ENCODE data around the gene PGLYRP3.
"Not testable (repeated sequence)": the region's sequence is repeated elsewhere in the genome, so short reads cannot be mapped to it uniquely, and the experiment has no call there.

PGLYRP3 gene

GRCh38 chr1:153348511-153349362, 36.0 kb upstream of the PGLYRP3 start, which contains the start of gene PGLYRP4:
TSS of gene PGLYRP4 (minus strand) at chr1:153348841. CDS start at chr1:153347932, 909 bp downstream.
- DNase-seq = no peak

- DNase-seq = no peak
Observed at GRCh38 chr1:153347856-153348255, 35.1 kb upstream of the PGLYRP3 start.

- DNase-seq = not testable (repeated sequence)
Observed at GRCh38 chr1:153347049-153347448, 34.3 kb upstream of the PGLYRP3 start.

DNA sequence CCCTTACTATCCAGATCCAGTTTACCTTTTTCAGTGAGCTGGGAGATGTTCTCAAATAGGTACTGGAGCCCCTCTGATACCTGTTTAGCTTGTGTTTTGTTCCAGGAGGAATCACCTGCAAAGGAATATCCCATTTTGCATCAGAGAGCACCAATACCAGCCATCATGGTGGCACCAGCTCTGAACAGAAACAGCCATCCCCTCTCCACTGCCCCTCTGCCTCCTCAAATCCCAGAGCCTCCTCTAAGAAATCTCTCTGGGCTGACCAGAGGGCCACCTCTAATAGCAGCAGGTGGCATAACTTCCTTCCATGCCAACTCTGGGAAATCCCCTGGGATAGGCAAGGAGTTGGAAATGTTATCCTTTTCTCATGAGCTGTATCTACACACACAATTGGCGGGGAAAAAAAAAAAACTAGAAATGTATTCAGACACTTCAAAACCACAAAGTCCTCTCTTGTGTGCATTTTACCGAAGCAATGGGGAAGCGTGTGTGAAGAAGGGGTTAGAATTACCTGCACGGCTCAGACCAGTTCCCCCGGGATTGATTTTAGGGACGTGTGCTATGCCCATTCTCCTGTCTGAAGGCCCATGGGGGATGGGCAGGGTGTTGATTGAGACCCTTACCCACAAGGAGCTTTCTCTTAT, 33.4 kb upstream of the PGLYRP3 start:
- no peak for DNase-seq

- DNase-seq = no peak
Observed at GRCh38 chr1:153345187-153346076, 32.7 kb upstream of the PGLYRP3 start.

- no peak for DNase-seq
Observed at GRCh38 chr1:153344718-153345025, 31.9 kb upstream of the PGLYRP3 start.

DNA sequence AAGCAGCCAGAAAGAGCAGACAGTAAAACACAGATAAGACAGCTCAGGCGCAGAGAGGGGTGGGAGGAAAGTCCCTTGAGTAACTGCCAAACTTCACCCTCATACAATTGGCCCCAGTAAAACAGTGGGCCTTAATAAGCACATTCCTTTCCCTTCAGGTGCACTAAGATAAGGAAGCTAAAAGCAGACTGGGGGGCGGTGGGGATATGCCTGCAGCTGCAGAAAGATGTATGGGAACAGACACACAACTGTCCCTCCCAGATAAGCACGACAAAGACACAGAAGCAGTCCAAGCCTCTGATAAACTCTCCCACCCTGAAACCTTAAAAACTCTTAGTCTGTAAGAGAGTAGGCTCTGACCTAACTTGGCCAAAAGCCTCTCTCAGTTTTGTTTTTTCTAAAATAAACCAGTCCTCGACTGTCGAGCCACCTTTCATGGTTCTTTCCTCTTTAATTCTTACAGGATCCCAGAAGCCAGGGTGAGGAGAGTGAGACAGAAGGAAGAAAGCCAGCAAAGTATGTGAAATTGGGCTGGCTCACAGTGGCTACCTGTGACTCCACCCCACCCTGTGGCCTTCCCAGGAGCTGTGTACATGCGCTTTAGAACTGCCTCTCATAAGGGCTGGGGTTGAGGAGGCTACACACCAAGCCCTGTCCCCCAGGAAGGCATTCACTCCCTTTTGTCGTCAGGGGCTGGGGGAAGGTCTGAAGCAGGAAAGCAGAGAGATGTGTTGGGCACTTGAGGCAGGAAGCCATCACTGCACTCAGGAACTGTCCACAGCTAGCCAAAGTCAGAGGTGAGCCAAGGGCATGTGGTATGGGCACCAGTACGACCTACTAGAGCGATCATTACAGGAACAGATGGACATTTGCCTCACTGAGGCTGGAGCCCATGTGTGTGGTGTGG, 31.3 kb upstream of the PGLYRP3 start:
- DNase-seq = no peak

DNA sequence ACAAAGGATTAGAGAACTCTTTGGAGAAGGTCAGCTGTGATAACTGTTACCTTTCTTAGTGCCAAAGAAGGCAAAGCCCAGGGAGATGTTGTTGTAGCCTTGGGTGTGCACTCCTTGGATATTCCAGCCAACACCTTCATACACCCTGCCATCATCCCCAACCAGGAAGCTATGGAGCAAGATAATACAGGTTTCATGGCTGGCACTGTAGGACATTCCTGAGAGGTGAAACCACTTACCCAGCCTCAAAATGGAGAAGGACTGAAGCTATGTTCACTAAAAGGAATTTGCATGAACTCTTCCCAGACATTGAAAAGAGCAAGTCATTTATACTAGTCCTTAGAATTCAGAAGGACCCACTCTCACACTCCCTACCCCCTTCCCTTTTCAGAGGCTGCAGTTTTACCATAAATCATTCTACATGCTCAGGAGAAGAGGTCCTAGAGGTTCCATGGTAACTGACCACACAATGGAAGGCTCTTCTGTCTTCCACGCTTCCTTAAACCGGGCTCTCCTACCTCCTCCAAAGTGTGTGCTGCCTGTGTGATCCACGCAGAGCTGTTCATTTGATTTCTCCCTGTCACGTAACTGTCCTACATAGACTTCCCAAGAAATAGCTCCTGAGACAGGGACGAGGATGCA, 30.4 kb upstream of the PGLYRP3 start:
- DNase-seq = no peak

GRCh38 chr1:153342178-153342577, 29.4 kb upstream of the PGLYRP3 start:
- no peak for DNase-seq

GRCh38 chr1:153341431-153341934, 28.7 kb upstream of the PGLYRP3 start:
- DNase-seq = no peak

DNA sequence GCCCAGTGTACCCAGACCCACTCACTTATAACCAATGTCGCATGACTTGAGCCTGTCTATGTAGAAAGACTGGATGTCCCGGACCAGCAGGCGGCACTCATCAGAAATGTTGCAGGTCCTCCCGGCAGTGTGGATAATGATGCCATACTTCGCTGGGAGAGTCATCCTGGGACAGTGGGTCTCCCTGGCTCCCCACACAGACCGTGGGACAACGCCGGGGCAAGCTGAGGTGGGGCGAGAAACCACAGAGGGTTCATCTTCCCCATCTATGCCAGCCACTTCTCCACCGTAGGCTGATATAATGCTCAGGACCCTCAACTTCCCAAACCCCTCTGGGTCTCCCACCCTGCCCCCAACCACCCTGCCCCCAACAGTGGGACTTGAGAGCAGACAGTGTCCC, 27.6 kb upstream of the PGLYRP3 start:
- no peak for DNase-seq

DNA sequence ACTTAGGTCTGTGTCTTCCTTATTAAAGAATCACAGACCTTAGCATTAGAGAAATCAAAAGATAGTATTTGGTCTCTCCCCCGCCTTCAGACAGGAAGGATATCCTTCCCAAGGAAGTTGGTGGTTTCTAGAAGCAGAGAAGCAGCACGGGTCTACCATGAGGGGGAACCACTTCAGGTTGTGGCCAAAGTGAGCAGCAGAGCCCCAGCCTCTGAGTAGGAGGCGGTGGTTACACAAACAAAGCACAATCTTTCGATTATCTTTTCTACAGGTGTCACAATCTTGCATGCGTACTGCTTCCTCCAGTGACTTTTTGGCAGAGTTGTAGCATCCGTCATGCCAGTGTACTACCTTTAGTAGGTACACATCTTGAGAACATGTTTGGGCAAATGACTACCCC, 27.1 kb upstream of the PGLYRP3 start:
- DNase-seq = no peak

DNA sequence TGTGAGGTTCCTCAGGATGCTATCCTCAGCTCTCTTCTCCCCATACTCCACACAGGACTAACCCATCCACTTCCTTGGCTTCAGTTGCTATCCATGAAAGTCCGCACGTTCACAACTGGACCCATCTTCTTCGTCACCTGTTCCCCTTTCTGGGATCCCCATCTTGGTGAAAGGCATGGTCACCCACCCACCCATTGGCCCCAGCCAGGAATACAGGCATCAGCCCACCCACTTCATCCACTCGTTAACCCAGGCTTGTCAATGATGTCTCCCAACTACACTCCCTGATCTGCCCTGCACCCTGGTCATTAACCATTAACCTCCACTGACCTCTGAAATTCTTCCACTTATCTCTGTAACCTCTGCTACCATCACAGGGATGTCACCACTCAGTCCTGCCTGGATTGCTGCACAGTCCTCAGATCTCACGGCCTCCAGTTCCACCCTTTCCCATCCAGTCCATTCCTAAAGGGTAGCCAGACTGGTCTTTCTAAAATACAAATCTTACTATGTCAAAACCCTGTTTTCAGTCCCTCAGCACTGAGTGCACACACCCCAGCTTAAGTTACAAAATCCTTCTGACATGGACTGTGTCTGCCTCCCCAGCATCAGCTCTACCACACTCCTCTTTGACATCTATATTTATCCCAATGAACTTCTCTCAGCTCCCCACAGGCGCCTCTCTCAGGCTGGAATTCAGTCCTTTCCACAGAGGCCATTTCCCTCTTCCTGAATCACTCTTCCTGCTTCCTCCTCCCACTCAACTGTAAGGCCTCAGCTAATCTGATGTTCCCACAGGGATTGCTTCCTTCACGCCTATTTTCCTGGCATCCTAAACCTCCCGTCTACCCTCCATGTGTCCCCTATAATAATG, 25.5 kb upstream of the PGLYRP3 start:
- DNase-seq = no peak

DNA sequence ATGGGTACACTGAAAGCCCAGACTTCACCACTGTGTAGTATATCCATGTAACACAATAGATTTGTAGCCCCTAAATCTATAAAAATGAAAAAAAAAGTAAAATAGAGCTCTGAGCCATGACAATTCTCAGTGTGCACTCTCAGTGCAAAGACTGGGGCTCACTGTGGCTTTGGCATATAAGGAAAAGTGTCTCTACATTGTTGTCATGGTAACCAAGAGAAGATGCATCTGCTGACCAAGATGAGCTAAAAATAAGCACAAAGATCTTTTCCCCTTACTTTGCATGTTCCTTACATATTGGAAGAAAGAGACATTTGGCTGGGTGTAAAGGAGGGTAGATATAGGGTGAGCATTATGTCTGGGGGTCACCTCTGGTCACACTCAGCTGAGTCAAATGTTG, 23.9 kb upstream of the PGLYRP3 start:
- DNase-seq = no peak

- DNase-seq = no peak
Observed at GRCh38 chr1:153333902-153334301, 21.1 kb upstream of the PGLYRP3 start.

DNA sequence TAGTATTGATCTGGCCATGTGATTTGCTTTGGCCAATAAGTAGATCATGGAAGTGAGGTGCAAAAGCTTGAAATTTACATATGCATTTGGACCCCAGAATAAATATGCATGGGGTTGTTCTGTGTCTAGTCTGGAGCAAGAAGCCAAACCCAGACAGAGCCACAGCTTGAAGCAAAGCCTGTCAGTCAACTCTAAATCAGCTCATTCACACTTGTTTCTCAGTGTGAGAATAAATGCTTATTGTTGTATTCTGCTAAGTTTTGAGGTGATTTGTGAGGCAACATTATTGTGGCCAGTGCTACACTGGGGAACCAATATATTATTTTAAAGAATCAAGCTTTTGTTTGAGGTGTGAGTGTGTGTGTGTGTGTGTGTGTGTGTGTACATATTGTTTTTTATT, 12.2 kb upstream of the PGLYRP3 start:
- no peak for DNase-seq

GRCh38 chr1:153322568-153322967, 9.8 kb upstream of the PGLYRP3 start:
- DNase-seq = no peak

GRCh38 chr1:153318145-153318544, 5.4 kb upstream of the PGLYRP3 start:
- DNase-seq = not testable (repeated sequence)

DNA sequence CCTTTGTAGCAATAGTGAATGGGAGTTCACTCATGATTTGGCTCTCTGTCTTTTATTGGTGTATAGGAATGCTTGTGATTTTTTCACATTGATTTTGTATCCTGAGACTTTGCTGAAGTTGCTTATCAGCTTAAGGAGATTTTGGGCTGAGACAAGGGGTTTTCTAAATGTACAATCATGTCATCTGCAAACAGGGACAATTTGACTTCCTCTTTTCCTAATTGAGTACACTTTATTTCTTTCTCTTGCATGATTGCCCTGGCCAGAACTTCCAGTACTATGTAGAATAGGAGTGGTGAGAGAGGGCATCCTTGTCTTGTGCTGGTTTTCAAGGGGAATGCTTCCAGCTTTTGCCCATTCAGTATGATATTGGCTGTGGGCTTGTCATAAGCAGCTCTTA, 3.3 kb upstream of the PGLYRP3 start:
- not testable (repeated sequence) for DNase-seq

DNA sequence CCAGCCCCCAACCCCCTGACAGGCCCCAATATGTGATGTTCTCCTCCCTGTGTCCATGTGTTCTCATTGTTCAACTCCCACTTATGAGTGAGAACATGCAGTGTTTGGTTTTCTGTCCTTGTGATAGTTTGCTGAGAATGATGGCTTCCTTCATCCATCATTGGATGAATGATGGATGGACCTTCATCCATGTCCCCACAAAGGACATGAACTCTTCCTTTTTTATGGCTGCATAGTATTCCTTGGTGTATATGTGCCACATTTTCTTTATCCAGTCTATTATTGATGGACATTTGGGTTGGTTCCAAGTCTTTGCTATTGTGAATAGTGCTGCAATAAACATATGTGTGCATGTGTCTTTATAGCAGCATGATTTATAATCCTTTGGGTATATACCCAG, 1.6 kb upstream of the PGLYRP3 start:
- DNase-seq = not testable (repeated sequence)

- no peak for DNase-seq
Observed at GRCh38 chr1:153313288-153313687, 536 bp upstream of the PGLYRP3 start.

Measured in SW 1271 (cell line).